HL-60 (cell line): Measurements from ENCODE around the gene SPSB2.

Experiments
- CTCF ChIP-seq: IDR thresholded peaks from one replicate; pipeline ENCODE4 v1.5.1; 2011; ENCODE audit warnings: low read length, control low read depth, inconsistent platforms; ENCODE audit not compliant: insufficient read depth
- GABPA ChIP-seq: IDR thresholded peaks from 2 replicates; pipeline ENCODE4 v1.6.1; 2012; ENCODE audit warnings: low read depth
- POLR2AphosphoS5 ChIP-seq: IDR thresholded peaks from 2 replicates; pipeline ENCODE4 v1.6.1; 2012; ENCODE audit warnings: low read depth

- TF ChIP-seq CTCF, result peak; percentile 71
- no peak for TF ChIP-seq GABPA
- peak; percentile 84 for TF ChIP-seq POLR2AphosphoS5
Observed at GRCh38 chr12:6872073-6873048, 742 bp downstream of the SPSB2 start.
